Lower leg skin (tissue), 3 donors: ENCODE data around the gene ANKRD33.

Experiments used
- POLR2A ChIP-seq, 2 donors: fragments of 450-650 bp; IDR thresholded peaks; one replicate each; pipeline ENCODE4 v1.6.1; 2016 to 2017; ENCODE audit warnings: antibody characterized with exemption in 2 of 2, mild to moderate bottlenecking in 1 of 2, moderate library complexity in 1 of 2
- TF ChIP-seq, protein P1 (sequence below), 3 donors: fragments of 450-650 bp; IDR thresholded peaks; one replicate each; pipeline ENCODE4 v1.5.1; 2016; ENCODE audit warnings: antibody characterized with exemption in 3 of 3, mild to moderate bottlenecking in 3 of 3, moderate library complexity in 2 of 3

DNA sequence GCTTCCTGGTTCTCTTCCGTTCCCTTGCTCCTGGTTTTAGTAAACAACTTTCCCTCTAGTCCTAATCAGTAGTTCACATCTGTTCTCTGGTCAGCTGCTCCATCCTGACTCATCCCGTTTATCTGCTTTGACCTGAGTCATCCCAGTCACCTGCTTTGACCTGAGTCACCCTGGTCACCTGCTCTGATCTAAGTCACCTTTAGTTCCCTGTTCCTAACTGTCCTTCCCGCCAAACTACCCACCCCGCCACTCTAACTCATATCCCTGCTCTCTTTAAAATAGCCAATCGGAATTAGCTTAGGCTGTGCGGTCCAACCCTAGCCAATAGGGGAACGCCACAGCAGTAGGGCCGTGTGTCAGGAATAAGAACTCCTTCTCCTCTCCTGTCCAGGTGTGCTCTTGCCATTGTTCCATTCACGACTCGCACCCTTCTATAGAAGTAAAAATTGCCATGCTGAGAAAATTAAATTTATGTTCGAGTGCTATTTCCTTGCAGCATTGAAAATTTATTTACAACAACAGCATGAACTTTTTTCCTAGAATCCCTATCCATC is 3.1 kb upstream of the ANKRD33 start:
- TF ChIP-seq, protein P1, sequence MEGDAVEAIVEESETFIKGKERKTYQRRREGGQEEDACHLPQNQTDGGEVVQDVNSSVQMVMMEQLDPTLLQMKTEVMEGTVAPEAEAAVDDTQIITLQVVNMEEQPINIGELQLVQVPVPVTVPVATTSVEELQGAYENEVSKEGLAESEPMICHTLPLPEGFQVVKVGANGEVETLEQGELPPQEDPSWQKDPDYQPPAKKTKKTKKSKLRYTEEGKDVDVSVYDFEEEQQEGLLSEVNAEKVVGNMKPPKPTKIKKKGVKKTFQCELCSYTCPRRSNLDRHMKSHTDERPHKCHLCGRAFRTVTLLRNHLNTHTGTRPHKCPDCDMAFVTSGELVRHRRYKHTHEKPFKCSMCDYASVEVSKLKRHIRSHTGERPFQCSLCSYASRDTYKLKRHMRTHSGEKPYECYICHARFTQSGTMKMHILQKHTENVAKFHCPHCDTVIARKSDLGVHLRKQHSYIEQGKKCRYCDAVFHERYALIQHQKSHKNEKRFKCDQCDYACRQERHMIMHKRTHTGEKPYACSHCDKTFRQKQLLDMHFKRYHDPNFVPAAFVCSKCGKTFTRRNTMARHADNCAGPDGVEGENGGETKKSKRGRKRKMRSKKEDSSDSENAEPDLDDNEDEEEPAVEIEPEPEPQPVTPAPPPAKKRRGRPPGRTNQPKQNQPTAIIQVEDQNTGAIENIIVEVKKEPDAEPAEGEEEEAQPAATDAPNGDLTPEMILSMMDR (IDR thresholded peaks at IDR 0.05), result no peak
- TF ChIP-seq POLR2A (IDR thresholded peaks at IDR 0.05), result no peak
